ENCODE measurements around the gene DXO. TPM values are rescaled to one million over a fixed set of nuclear protein-coding genes. Genes with fewer than 3 reads are reported as not detected.

Gene DXO
- total and polyA plus RNA-seq, 2 of the 13 experiments (the other 11 are each of a cell fraction or from before 2014, with no cell fraction given), result 18.6 to 26.2 TPM

GRCh38 chr6:31945507-31946369 lies 26.2 kb downstream of the DXO start, which contains the start of gene CFB (continued):
- TF ChIP-seq ZBTB33 (CRISPR knock-in tag; IDR thresholded peaks at IDR 0.05) (peak; percentile 63), MAZ (IDR thresholded peaks at IDR 0.05; ENCODE audit: borderline replicate concordance, low read depth, low read length) (peak; percentile 85), MAZ (CRISPR knock-in tag; IDR thresholded peaks at IDR 0.05; ENCODE audit: low read depth) (peak; percentile 82; the same call in 1 of the 2 replicates), JUN (CRISPR knock-in tag; IDR thresholded peaks at IDR 0.05) (no peak), BORCS8-MEF2B (CRISPR knock-in tag; IDR thresholded peaks at IDR 0.05) (no peak), YY1 (IDR thresholded peaks at IDR 0.05; ENCODE audit: insufficient read depth, insufficient replicate concordance, low read depth, low read length) (peak; percentile 58), STAT5B (CRISPR knock-in tag; IDR thresholded peaks at IDR 0.05) (no peak), PITX1 (CRISPR knock-in tag; IDR thresholded peaks at IDR 0.05) (peak; percentile 79), ZNF34 (CRISPR knock-in tag; IDR thresholded peaks at IDR 0.05; ENCODE audit: borderline replicate concordance) (0 out of 2 replicates have a peak, but pooled peaks have one; percentile 85), JDP2 (CRISPR knock-in tag; IDR thresholded peaks at IDR 0.05; ENCODE audit: borderline replicate concordance) (no peak), ATRX (CRISPR knock-in tag; IDR thresholded peaks at IDR 0.05; ENCODE audit: borderline replicate concordance) (no peak), SRSF9 (IDR thresholded peaks at IDR 0.05; ENCODE audit: borderline replicate concordance, insufficient read depth, low read depth, low read length, poor library complexity, severe bottlenecking) (no peak), ZNF747 (CRISPR knock-in tag; IDR thresholded peaks at IDR 0.05; ENCODE audit: borderline replicate concordance) (peak; percentile 95), ZNF20 (CRISPR knock-in tag; IDR thresholded peaks at IDR 0.05) (no peak), HES4 (CRISPR knock-in tag; IDR thresholded peaks at IDR 0.05; ENCODE audit: borderline replicate concordance) (0 out of 2 replicates have a peak, but pooled peaks have one; percentile 20), TCF12 (IDR thresholded peaks at IDR 0.05) (no peak), TCF12 (CRISPR knock-in tag; IDR thresholded peaks at IDR 0.05) (0 out of 2 replicates have a peak, but pooled peaks have one; percentile 22), ZNF264 (CRISPR knock-in tag; IDR thresholded peaks at IDR 0.05) (peak; percentile 84), HOXA3 (CRISPR knock-in tag; IDR thresholded peaks at IDR 0.05) (peak; percentile 90), ZNF646 (CRISPR knock-in tag; IDR thresholded peaks at IDR 0.05) (no peak)

All from HepG2 (cell line).